GM12878 (cell line): ENCODE data around the gene USP2. TPM values are rescaled to one million over a fixed set of nuclear protein-coding genes. Genes with fewer than 3 reads are reported as not detected.

Source experiments
- ATAC-seq: fragments of 200-7000 bp; cut with Tn5 transposase; 3 replicates; pipeline ENCODE4 v1.9.1; 2020; ENCODE audit warnings: mild to moderate bottlenecking, moderate library complexity
- BruUV-seq: library from RNA; stranded (reverse); fragments of 400-500 nt; replicated peaks from 2 replicates; lab custom pipeline; 2021; lab: Mats Ljungman, UMichigan
- CTCF ChIA-PET: fragments of 300-600 bp; sonication (Branson Sonifier 250); formaldehyde crosslinking; extraction: SDS; loops from one replicate; lab custom pipeline; 2021; ENCODE audit warnings: inconsistent platforms; lab: Yijun Ruan, JAX
- POLR2A ChIA-PET: fragments of 350-600 bp; formaldehyde crosslinking; extraction: SDS; loops from one replicate; lab custom pipeline; 2021; ENCODE audit warnings: inconsistent platforms; lab: Charles Lee
- RAD21 ChIA-PET: fragments of 300-600 bp; sonication (Branson Sonifier 250); formaldehyde crosslinking; loops from one replicate; lab custom pipeline; 2023; ENCODE audit warnings: antibody characterized with exemption; ENCODE audit not compliant: unreplicated experiment; lab: Charles Lee
- SMC1A ChIA-PET: fragments of 300-600 bp; sonication (Branson Sonifier 250); formaldehyde crosslinking; loops from one replicate; lab custom pipeline; 2023; ENCODE audit not compliant: unreplicated experiment, uncharacterized antibody; lab: Charles Lee
- DNase-seq: peaks from one replicate; pipeline ENCODE4 v3.0.0-alpha.2; 2011; ENCODE audit warnings: low read depth, low spot score
- FAIRE-seq: peaks from 3 replicates; lab custom pipeline; 2011; peaks lifted over from hg19 to GRCh38; lab: Jason Lieb, UNC
- H2AFZ ChIP-seq: 2 replicates; pipeline ENCODE4 v1.6.0; 2011; ENCODE audit warnings: low read depth, low read length, control low read depth; ENCODE audit not compliant: control insufficient read depth
- H3K27ac ChIP-seq: 2 replicates; pipeline ENCODE4 v1.5.1; 2011; ENCODE audit warnings: control low read depth; ENCODE audit not compliant: control insufficient read depth, insufficient read depth
- H3K27me3 ChIP-seq, 2 experiments: replicated peaks in 1 of 2; 2 replicates each; pipeline versions ENCODE4 v1.6.0 to v1.6.1; 2011; ENCODE audit warnings: low read length in 1 of 2; ENCODE audit not compliant: control insufficient read depth in 2 of 2, insufficient read depth in 2 of 2
- H3K36me3 ChIP-seq, 2 experiments: 2 replicates each; pipeline ENCODE4 v1.5.1; 2011; ENCODE audit warnings: low read length in 1 of 2; ENCODE audit not compliant: control insufficient read depth in 2 of 2, insufficient read depth in 2 of 2
- H3K4me1 ChIP-seq: 2 replicates; pipeline ENCODE4 v1.6.1; 2011; ENCODE audit warnings: mild to moderate bottlenecking, low read length, moderate library complexity, mixed read lengths; ENCODE audit not compliant: control insufficient read depth, insufficient read depth
- H3K4me2 ChIP-seq: 2 replicates; pipeline ENCODE4 v1.6.0; 2011; ENCODE audit warnings: control low read depth; ENCODE audit not compliant: control insufficient read depth, insufficient read depth
- H3K4me3 ChIP-seq: fragments of 200-600 bp; sonication (generic); 2 replicates; pipeline ENCODE4 v1.5.1; 2016
- H3K79me2 ChIP-seq: 2 replicates; pipeline ENCODE4 v1.6.0; 2011; ENCODE audit warnings: low read length; ENCODE audit not compliant: control insufficient read depth, insufficient read depth
- H3K9ac ChIP-seq: 2 replicates; pipeline ENCODE4 v1.8.0; 2011; ENCODE audit warnings: low read length, control low read depth, mixed read lengths; ENCODE audit not compliant: control insufficient read depth, insufficient read depth
- H3K9me3 ChIP-seq: replicated peaks from 3 replicates; pipeline ENCODE4 v1.5.1; 2011; ENCODE audit warnings: mild to moderate bottlenecking, low read length; ENCODE audit not compliant: control insufficient read depth, insufficient read depth
- H4K20me1 ChIP-seq: 2 replicates; pipeline ENCODE4 v1.6.0; 2011; ENCODE audit not compliant: control insufficient read depth, insufficient read depth
- ATF3 ChIP-seq: IDR thresholded peaks from 2 replicates; pipeline ENCODE4 v1.6.1; 2011; ENCODE audit warnings: low read depth, mild to moderate bottlenecking, low read length, moderate library complexity, borderline replicate concordance; ENCODE audit errors: extremely low read depth
- CBX3 ChIP-seq: fragments of 200-600 bp; sonication (generic); IDR thresholded peaks from 2 replicates; pipeline ENCODE4 v1.6.1; 2016; ENCODE audit warnings: low read depth, borderline replicate concordance
- EED ChIP-seq: sonication (generic); IDR thresholded peaks from 2 replicates; pipeline ENCODE4 v1.6.1; 2016; ENCODE audit warnings: antibody characterized with exemption, low read depth
- ETV6 ChIP-seq, 2 experiments: fragments of 450-650 bp in 1 of 2; IDR thresholded peaks in 1 of 2; conservative IDR thresholded peaks in 1 of 2; 2 replicates each; pipeline ENCODE4 v1.6.1; 2014; ENCODE audit warnings: antibody characterized with exemption in 1 of 2, borderline replicate concordance in 1 of 2, low read depth in 1 of 2, mild to moderate bottlenecking in 1 of 2, moderate library complexity in 1 of 2
- FOS ChIP-seq: IDR thresholded peaks from 3 replicates; pipeline ENCODE4 v1.6.1; 2011; ENCODE audit warnings: borderline replicate concordance; ENCODE audit not compliant: insufficient read length; ENCODE audit errors: extremely low read depth
- IRF4 ChIP-seq: IDR thresholded peaks from 2 replicates; pipeline ENCODE4 v1.6.1; 2011; ENCODE audit warnings: low read depth, low read length
- JUND ChIP-seq: IDR thresholded peaks from 2 replicates; pipeline ENCODE4 v1.6.1; 2012; ENCODE audit warnings: low read depth, mild to moderate bottlenecking, low read length, improper control_type of control experiment, moderate library complexity
- MEF2A ChIP-seq: IDR thresholded peaks from 2 replicates; pipeline ENCODE4 v1.6.1; 2011; ENCODE audit warnings: low read depth, mild to moderate bottlenecking, low read length, moderate library complexity; ENCODE audit not compliant: insufficient read depth
- NFYA ChIP-seq: IDR thresholded peaks from 2 replicates; pipeline ENCODE4 v1.6.1; 2011; ENCODE audit warnings: low read depth, mild to moderate bottlenecking, low read length, improper control_type of control experiment, borderline replicate concordance
- PAX8 ChIP-seq: fragments of 450-650 bp; IDR thresholded peaks from 2 replicates; pipeline ENCODE4 v1.6.1; 2017; ENCODE audit warnings: mild to moderate bottlenecking, moderate library complexity
- RB1 ChIP-seq: fragments of 450-650 bp; formaldehyde crosslinking; IDR thresholded peaks from 2 replicates; pipeline ENCODE4 v1.6.1; 2017; ENCODE audit warnings: mild to moderate bottlenecking, borderline replicate concordance
- RFX5 ChIP-seq: IDR thresholded peaks from 2 replicates; pipeline ENCODE4 v1.6.1; 2011; ENCODE audit warnings: low read depth, low read length, improper control_type of control experiment
- WGBS: methylation state at CpG from one replicate; pipeline ENCODE4 v1.1.6; 2016; ENCODE audit warnings: low lambda C conversion rate; ENCODE audit not compliant: insufficient replicate concordance, insufficient coverage; ENCODE audit errors: missing lambda C conversion rate; 5-methylcytosine and 5-hydroxymethylcytosine counted together
- in situ Hi-C: fragments of 300-500 bp; cut with MboI; formaldehyde crosslinking; loops from 9 replicates; pipeline ENCODE4 v1.14.3; 2018; ENCODE audit warnings: mixed read lengths
- intact Hi-C: fragments of 100-400 bp; cut with micrococcal nuclease; formaldehyde crosslinking; loops from one replicate; pipeline ENCODE4 v1.14.2; 2022; ENCODE audit not compliant: unreplicated experiment
- polyA plus RNA-seq, 11 experiments: library from polyadenylated mRNA; depleted of rRNA in 4 of 11; unstranded in 6 of 11; stranded (reverse) in 5 of 11; fragments of >200 nt; fragmentation: Nextera tagmentation in 4 of 11; fragmentation: Illumina TruSeq in 1 of 11; extraction: Ambion mirVana in 4 of 11; extraction: Trizol in 1 of 11; gene quantifications; 1 replicate in 1 of 11; 2 replicates in 10 of 11; pipeline versions ENCODE4 v1.2.1 to v1.2.3, GENCODE V29; 2011 to 2016; ENCODE audit warnings: inconsistent platforms in 2 of 11, missing spikeins in 2 of 11, low read depth in 1 of 11
- total RNA-seq, 4 experiments: library from RNA; depleted of rRNA in 3 of 4; stranded (reverse); fragments of >200 nt in 3 of 4; fragmentation: Illumina TruSeq in 1 of 4; extraction: Trizol in 1 of 4; gene quantifications; 2 replicates each; pipeline versions ENCODE4 v1.2.1 to v1.2.3, GENCODE V29; 2013 to 2021
- TF ChIP-seq, protein P1 (sequence below): fragments of 450-650 bp; IDR thresholded peaks from 2 replicates; pipeline ENCODE4 v1.6.1; 2016; ENCODE audit warnings: mild to moderate bottlenecking
- TF ChIP-seq, protein P2 (sequence below): IDR thresholded peaks from 2 replicates; pipeline ENCODE4 v1.6.1; 2012; ENCODE audit warnings: improper control_type of control experiment, low read depth, low read length; ENCODE audit not compliant: insufficient replicate concordance

Gene USP2
- total and polyA plus RNA-seq, 10 of the 15 experiments (the other 5 are each of a cell fraction or from before 2014, with no cell fraction given), result 0.03 to 0.13 (median 0.06) TPM; not detected in 4

DNA sequence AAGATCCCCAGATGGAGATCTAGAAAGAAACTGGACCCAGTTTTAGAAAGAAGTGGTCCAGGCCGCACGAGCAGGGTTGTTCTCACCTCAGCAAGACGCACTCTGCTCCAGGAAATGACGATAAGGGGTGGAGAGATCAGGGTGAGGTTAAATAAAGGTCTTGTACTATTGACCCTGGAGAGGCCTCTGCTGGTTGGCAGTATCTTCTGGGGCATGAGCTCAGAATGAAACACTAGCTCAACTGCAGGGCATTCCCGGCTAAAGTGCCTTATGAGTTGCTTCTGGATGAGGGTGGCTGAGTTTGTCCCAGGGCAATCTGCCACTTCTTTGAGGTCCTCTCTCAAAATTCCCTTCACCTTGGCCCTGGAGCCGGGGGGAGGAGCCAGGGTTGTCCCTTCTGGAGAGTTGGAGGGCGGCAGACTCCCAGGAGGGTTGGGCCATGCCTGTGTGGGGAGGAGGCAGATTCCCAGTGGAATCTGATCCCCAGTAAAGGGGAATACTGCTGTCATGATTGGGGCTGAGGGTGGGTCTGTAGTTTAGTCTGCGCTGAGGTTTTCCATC is 10.9 kb downstream of the USP2 start (continued):
- no peak for TF ChIP-seq ETV6 (conservative IDR thresholded peaks at IDR 0.05 in 1 of 2, IDR thresholded peaks at IDR 0.05 in 1 of 2; ENCODE audit: borderline replicate concordance in 1 of 2, low read depth in 1 of 2)
- TF ChIP-seq, all 136 proteins: peak for 2

- Histone ChIP-seq H3K4me1 (no peaks in the 10 kb centered on the region), H4K20me1 (no peaks in the 10 kb centered on the region), H3K27me3 (peaks cover 4 to 7% of the 10 kb centered on the region in 2 experiments; a peak in 3 of 4 replicates), H2AFZ (no peak overlapping the region), H3K9me3 (no peaks in the 10 kb centered on the region), H3K79me2 (no peaks in the 10 kb centered on the region), H3K27ac (no peak overlapping the region), H3K4me3 (no peak overlapping the region), H3K36me3 (no peaks in the 10 kb centered on the region), H3K9ac (no peak overlapping the region), H3K4me2 (no peak overlapping the region)
- ChIA-PET POLR2A (no interaction called here), CTCF (interaction anchor here (0.9 to 17.9 kb wide), 4 partner anchors 8 to 105 kb away, joined by 3 to 183 read pairs (median 4); no protein-coding TSS in a partner anchor), SMC1A (interaction anchor here (0.9 to 1.7 kb wide), 2 partner anchors 12 to 106 kb away, joined by 3 read pairs; no protein-coding TSS in a partner anchor), RAD21 (interaction anchor here (1.7 kb wide), 1 partner anchor 13 kb away, joined by 6 read pairs; no protein-coding TSS in a partner anchor)
- ATAC-seq (no peak), FAIRE-seq (no peak), DNase-seq (no peak)
- in situ Hi-C loops, result no loop called here
- no peak for TF ChIP-seq RB1
- TF ChIP-seq NFYA, result no peak
- TF ChIP-seq, protein P1, sequence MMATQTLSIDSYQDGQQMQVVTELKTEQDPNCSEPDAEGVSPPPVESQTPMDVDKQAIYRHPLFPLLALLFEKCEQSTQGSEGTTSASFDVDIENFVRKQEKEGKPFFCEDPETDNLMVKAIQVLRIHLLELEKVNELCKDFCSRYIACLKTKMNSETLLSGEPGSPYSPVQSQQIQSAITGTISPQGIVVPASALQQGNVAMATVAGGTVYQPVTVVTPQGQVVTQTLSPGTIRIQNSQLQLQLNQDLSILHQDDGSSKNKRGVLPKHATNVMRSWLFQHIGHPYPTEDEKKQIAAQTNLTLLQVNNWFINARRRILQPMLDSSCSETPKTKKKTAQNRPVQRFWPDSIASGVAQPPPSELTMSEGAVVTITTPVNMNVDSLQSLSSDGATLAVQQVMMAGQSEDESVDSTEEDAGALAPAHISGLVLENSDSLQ, result no peak
- TF ChIP-seq IRF4, result no peak
- TF ChIP-seq JUND, result no peak
- no peak for TF ChIP-seq RFX5
- no peak for TF ChIP-seq PAX8
- no peak for TF ChIP-seq FOS
- no peak for TF ChIP-seq EED
- TF ChIP-seq, protein P2, sequence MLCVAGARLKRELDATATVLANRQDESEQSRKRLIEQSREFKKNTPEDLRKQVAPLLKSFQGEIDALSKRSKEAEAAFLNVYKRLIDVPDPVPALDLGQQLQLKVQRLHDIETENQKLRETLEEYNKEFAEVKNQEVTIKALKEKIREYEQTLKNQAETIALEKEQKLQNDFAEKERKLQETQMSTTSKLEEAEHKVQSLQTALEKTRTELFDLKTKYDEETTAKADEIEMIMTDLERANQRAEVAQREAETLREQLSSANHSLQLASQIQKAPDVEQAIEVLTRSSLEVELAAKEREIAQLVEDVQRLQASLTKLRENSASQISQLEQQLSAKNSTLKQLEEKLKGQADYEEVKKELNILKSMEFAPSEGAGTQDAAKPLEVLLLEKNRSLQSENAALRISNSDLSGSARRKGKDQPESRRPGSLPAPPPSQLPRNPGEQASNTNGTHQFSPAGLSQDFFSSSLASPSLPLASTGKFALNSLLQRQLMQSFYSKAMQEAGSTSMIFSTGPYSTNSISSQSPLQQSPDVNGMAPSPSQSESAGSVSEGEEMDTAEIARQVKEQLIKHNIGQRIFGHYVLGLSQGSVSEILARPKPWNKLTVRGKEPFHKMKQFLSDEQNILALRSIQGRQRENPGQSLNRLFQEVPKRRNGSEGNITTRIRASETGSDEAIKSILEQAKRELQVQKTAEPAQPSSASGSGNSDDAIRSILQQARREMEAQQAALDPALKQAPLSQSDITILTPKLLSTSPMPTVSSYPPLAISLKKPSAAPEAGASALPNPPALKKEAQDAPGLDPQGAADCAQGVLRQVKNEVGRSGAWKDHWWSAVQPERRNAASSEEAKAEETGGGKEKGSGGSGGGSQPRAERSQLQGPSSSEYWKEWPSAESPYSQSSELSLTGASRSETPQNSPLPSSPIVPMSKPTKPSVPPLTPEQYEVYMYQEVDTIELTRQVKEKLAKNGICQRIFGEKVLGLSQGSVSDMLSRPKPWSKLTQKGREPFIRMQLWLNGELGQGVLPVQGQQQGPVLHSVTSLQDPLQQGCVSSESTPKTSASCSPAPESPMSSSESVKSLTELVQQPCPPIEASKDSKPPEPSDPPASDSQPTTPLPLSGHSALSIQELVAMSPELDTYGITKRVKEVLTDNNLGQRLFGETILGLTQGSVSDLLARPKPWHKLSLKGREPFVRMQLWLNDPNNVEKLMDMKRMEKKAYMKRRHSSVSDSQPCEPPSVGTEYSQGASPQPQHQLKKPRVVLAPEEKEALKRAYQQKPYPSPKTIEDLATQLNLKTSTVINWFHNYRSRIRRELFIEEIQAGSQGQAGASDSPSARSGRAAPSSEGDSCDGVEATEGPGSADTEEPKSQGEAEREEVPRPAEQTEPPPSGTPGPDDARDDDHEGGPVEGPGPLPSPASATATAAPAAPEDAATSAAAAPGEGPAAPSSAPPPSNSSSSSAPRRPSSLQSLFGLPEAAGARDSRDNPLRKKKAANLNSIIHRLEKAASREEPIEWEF, result no peak
- TF ChIP-seq ATF3, result no peak
- TF ChIP-seq MEF2A, result no peak
- TF ChIP-seq CBX3, result no peak
- no TSS peak for BruUV-seq
- intact Hi-C loops, result no loop called here
- 31% methylated on average over 13 of the region's 13 CpGs for WGBS
These were observed 12.2 kb downstream of the USP2 start for GRCh38 chr11:119369132-119369925.
